ENCODE measurements around the gene NCK1. TPM values are rescaled to one million over a fixed set of nuclear protein-coding genes. Genes with fewer than 3 reads are reported as not detected.

NCK1 gene
- total and polyA plus RNA-seq, 2 donors: 31.9 to 63.3 TPM

DNA sequence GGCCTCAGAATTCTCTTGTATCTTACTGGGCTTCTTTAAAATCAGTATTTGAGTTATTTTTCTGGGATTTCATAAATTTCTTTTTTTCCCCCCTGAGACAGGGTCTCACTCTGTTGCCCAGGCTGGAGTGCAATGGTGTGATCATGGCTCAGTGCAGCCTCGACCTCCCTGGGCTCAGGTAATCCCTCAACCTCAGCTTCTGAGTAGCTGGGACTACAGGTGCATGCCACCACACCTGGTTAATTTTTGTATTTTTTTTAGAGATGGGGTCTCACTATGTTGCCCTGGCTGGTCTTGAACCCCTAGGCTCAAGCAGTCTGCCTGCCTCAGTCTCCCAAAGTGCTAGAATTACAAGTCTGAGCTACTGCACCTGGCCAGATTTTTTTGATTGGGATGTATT lies 43.5 kb downstream of the NCK1 start:
- no peak for DNase-seq (ENCODE audit: extremely low spot score)
- no peak overlapping the region for H3K4me3 ChIP-seq (ENCODE audit: low read depth, low read length)
- 100% methylated on average over 1 of the region's 1 CpG for WGBS
- no peaks in the 10 kb centered on the region for H3K36me3 ChIP-seq (ENCODE audit: insufficient read depth)
- no peak overlapping the region for H3K27ac ChIP-seq (ENCODE audit: low read depth)
- H3K4me1 ChIP-seq (ENCODE audit: insufficient read depth): no peaks in the 10 kb centered on the region

DNA sequence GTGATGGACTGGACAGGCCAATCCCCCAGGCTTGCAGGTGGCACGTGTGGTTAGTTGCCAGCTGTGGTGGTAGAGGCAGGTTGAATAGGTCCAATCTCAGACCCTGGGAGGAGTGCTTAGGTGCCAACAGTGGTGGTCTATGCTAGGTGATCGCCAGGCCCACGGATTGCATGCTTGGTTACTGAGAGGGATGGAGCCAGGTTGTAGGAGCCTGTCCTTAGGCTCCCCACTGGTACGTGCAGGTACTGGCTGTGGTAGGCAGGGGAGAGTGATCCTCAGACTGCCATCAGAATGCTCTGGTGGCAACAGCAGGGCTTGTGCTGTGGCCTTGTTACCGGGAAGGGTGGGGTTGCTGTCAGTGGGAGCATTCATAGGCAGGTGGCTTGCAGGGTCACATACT lies 44.7 kb downstream of the NCK1 start:
- DNase-seq (ENCODE audit: extremely low spot score): no peak
- WGBS: 85% methylated on average over 5 of the region's 5 CpGs
- no peak overlapping the region for H3K4me3 ChIP-seq (ENCODE audit: low read depth, low read length)
- no peak overlapping the region for H3K27ac ChIP-seq (ENCODE audit: low read depth)
- no peaks in the 10 kb centered on the region for H3K36me3 ChIP-seq (ENCODE audit: insufficient read depth)
- H3K4me1 ChIP-seq (ENCODE audit: insufficient read depth): no peaks in the 10 kb centered on the region

DNA sequence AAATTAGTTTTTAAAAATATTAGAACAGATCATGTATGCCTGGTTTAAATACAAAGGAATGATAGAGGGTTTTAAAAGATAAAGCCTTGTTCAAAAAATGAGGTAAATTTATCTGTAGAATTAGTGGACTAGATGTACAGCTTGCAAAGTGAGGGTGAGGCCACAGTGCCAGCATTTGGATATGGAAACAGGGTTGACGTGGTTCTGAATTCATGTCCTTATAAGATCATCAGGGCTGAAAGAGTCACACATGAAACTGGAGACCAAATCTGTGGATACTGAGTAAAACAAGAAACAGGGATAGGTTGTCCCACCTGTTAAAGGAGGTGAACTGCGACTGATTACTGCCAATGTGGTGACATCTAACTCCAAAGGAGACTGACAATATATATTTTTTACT lies 46.3 kb downstream of the NCK1 start:
- DNase-seq (ENCODE audit: extremely low spot score): no peak
- Histone ChIP-seq H3K36me3 (ENCODE audit: insufficient read depth) (no peaks in the 10 kb centered on the region), H3K4me1 (ENCODE audit: insufficient read depth) (no peaks in the 10 kb centered on the region), H3K4me3 (ENCODE audit: low read depth, low read length) (no peak overlapping the region), H3K27ac (ENCODE audit: low read depth) (no peak overlapping the region)
- WGBS: 95% methylated on average over 2 of the region's 2 CpGs

DNA sequence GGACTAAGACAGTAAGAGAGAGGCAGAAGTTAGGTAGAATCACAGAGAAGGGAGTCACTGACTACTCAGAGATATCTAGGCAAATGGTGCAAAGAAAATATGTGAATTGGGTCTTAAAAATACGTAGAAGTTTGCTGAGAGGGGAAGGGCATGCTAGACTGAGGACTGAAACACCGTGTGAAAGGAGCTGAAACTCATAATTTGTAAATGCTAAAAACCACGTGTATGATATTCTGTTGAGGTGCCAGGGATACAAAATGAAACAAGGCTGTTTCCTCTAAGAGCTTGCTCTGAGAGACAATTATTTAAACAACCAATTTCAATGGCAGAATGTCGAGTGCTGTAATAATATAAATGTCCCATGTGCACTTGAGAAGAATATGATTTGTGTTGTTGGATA lies 47.2 kb downstream of the NCK1 start:
- no peaks in the 10 kb centered on the region for H3K4me1 ChIP-seq (ENCODE audit: insufficient read depth)
- 77% methylated on average over 4 of the region's 4 CpGs for WGBS
- DNase-seq (ENCODE audit: extremely low spot score): no peak
- no peak overlapping the region for H3K27ac ChIP-seq (ENCODE audit: low read depth)
- no peak overlapping the region for H3K4me3 ChIP-seq (ENCODE audit: low read depth, low read length)
- no peaks in the 10 kb centered on the region for H3K36me3 ChIP-seq (ENCODE audit: insufficient read depth)

DNA sequence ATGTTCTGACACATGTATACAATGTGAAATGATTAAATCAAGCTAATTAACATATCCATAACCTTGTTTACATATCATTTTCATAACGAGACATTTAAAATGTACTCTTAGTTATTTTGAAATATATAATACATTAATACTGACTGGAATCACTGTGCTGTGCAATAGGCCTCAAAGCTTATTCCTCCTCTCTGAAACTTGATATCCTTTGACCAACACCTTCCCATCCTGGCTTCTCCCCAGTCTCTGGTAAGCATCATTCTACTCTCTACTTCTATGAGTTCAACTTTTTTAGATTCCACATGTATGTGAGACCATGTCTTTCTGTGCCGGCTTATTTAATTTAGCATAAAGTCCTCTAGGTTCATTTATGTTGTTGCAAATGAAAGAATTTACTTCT lies 48.7 kb downstream of the NCK1 start:
- H3K27ac ChIP-seq (ENCODE audit: low read depth): no peak overlapping the region
- no peaks in the 10 kb centered on the region for H3K36me3 ChIP-seq (ENCODE audit: insufficient read depth)
- no peak for DNase-seq (ENCODE audit: extremely low spot score)
- WGBS: 94% methylated on average over 2 of the region's 2 CpGs
- H3K4me3 ChIP-seq (ENCODE audit: low read depth, low read length): no peak overlapping the region
- H3K4me1 ChIP-seq (ENCODE audit: insufficient read depth): no peaks in the 10 kb centered on the region

DNA sequence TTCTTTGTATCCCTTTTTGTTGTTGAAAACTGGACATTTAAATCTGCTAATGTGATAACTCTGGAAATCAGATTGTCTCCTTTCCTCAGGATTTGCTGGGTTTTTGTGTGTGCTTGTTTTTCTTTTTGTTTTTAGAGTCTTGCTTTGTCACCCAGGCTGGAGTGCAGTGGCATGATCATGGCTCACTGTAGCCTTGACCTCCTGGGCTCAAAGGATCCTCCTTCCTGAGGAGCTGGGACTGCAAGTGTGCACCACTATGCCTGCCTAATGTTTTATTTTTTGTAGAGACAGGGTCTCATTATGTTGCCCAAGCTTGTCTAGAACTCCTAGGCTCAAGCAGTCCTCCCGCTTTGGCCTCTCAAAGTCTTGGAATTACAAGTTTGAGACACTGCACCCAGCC lies 51.2 kb downstream of the NCK1 start:
- H3K27ac ChIP-seq (ENCODE audit: low read depth): no peak overlapping the region
- H3K4me3 ChIP-seq (ENCODE audit: low read depth, low read length): no peak overlapping the region
- no peak for DNase-seq (ENCODE audit: extremely low spot score)
- no peaks in the 10 kb centered on the region for H3K4me1 ChIP-seq (ENCODE audit: insufficient read depth)
- 100% methylated on average over 1 of the region's 1 CpG for WGBS
- no peaks in the 10 kb centered on the region for H3K36me3 ChIP-seq (ENCODE audit: insufficient read depth)

DNA sequence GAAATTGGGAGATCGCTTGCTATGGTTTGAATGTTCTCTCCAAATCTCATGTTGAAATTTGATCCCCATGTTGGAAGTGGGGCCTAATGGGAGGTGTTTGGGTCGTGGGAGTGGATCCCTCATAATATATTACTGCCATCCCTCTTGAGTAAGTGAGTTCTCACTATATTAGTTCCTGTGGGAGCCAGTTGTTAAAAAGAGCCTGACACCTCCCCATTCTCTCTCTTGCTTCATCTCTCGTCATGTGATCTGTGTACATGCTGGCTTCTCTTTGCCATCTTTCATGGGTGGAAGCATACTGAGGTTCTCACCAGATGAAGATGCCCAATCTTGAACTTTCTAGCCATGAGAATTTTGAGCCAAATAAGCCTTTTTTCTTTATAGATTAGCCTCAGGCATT lies 52.7 kb downstream of the NCK1 start:
- WGBS: 93% methylated on average over 3 of the region's 3 CpGs
- no peak overlapping the region for H3K4me3 ChIP-seq (ENCODE audit: low read depth, low read length)
- H3K4me1 ChIP-seq (ENCODE audit: insufficient read depth): no peaks in the 10 kb centered on the region
- H3K27ac ChIP-seq (ENCODE audit: low read depth): no peak overlapping the region
- DNase-seq (ENCODE audit: extremely low spot score): no peak
- H3K36me3 ChIP-seq (ENCODE audit: insufficient read depth): no peaks in the 10 kb centered on the region

DNA sequence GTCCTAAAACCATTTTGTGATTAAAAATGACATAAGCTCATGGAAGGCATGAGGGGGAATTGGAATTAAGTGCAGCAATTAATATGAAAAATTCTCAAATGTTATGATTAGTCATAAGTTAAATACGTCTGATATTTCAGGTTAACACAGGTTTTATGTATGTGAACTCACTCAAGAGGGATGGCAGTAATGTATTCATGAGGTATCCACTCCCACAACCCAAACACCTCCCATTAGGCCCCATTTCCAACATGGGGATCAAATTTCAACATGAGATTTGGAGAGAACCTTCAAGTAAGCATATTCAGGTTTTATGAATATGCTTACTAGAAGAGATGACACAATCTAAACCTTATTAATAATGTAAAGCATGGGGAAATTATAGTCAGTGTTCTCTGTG lies 54.2 kb downstream of the NCK1 start:
- WGBS: 94% methylated on average over 1 of the region's 1 CpG
- Histone ChIP-seq H3K27ac (ENCODE audit: low read depth) (no peak overlapping the region), H3K36me3 (ENCODE audit: insufficient read depth) (no peaks in the 10 kb centered on the region), H3K4me3 (ENCODE audit: low read depth, low read length) (no peak overlapping the region), H3K4me1 (ENCODE audit: insufficient read depth) (no peaks in the 10 kb centered on the region)
- DNase-seq (ENCODE audit: extremely low spot score): no peak

DNA sequence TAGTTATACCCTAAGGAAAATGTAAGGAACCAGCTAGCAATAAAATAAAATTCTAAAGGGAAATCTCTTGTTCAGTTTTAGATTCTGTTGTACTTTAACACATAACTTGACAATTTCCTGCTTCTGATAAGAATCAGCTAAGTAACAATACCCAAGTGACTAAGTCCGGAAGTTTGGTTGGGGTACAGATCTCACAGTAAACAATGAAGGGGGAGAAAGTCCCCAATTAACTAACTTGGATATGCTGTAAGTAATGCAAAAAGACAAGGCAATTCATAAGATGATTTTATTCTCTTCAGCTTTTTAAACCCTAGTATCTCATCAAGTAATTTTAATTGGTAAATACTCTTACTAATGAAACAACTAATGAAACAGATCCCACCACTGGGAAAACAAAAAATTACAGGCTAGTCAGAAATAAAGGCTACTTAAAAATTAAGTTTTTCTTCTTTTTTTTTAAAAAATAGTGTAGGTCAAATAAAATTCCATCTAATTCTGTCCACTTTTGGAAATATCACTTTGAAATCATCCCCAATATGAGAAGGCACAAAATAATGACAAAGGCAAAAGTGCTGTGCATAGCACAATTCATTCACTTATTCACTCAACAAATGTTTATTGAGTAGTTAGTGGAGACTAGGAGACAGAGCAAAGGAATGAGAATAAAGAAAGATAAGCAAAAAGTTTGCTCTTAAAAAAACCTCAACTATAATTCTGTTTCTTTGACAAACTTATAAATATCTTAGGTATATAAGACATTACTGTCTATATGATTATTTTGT lies 58.0 kb downstream of the NCK1 start:
- Histone ChIP-seq H3K4me3 (ENCODE audit: low read depth, low read length) (no peak overlapping the region), H3K4me1 (ENCODE audit: insufficient read depth) (no peaks in the 10 kb centered on the region), H3K36me3 (ENCODE audit: insufficient read depth) (no peaks in the 10 kb centered on the region), H3K27ac (ENCODE audit: low read depth) (no peak overlapping the region)
- no peak for DNase-seq (ENCODE audit: extremely low spot score)
- WGBS: 68% methylated on average over 1 of the region's 1 CpG

DNA sequence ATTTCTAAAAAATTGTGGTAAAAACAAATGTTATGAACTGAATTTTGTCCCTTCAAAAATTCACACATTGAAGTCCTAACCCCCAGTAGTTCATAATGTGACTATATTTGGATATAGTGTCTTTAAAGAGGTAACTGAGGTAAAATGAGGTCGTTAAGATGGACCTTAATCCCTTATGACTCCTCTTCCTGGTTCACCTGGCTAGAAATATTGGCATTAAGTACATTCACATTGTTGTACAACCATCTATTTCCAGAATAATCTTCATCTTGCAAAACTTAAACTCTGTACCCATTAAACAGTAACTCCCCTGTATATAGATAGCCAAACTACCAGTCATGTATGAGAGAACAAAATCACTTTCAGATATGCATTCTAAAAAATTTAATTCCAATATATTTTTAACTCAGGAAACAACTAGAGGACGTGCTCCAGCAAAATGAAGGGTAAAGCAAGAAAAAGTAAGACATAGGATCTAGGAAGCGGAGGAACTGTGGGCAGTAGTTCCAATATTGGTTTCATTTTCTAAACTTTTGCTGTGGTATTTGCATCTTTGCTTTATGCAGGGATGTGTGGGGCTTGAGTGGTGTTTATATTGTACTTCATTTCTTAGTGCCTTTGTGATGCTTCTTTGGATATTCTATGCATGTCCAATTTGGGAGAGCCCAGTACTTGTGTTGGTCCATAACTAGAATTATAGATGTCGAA lies 59.0 kb downstream of the NCK1 start:
- H3K36me3 ChIP-seq (ENCODE audit: insufficient read depth): no peaks in the 10 kb centered on the region
- H3K27ac ChIP-seq (ENCODE audit: low read depth): no peak overlapping the region
- H3K4me1 ChIP-seq (ENCODE audit: insufficient read depth): no peaks in the 10 kb centered on the region
- no peak overlapping the region for H3K4me3 ChIP-seq (ENCODE audit: low read depth, low read length)
- WGBS: 95% methylated on average over 4 of the region's 4 CpGs
- no peak for DNase-seq (ENCODE audit: extremely low spot score)

DNA sequence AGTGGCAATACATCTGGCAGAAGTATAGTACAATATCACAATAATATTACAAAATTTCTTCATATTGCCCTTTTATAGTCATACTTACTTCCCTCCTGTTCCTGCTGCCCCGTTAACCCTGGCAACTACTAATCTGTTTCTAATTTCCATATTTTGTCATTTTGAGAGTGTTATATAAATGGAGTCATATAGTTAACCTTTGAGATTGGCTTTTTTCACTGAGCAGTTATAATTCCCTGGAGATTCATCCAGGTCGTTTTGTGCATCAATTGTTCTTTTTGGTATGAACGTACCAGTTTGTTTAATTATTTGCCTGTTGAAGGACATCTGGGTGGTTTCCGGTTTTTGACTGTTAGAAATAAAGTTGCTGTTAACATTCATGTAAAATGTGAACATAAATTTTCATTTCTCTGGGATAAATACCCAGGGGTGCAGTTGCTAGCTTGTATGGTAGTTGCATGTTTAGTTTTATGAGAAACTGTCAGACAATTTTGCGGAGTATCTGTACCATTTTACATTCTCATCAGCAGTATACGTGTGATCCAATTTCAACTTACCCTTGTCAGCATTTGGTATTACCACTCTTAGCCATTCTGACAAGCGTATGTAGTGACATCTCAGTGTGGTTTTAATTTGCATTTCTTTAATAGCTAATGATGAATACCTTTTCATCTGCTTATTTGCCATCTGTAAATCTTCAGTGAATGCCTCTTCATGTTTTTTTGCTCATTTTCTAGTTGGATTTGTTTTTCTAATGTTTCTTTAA lies 63.6 kb downstream of the NCK1 start:
- no peaks in the 10 kb centered on the region for H3K36me3 ChIP-seq (ENCODE audit: insufficient read depth)
- no peak overlapping the region for H3K27ac ChIP-seq (ENCODE audit: low read depth)
- 78% methylated on average over 7 of the region's 7 CpGs for WGBS
- H3K4me3 ChIP-seq (ENCODE audit: low read depth, low read length): no peak overlapping the region
- DNase-seq (ENCODE audit: extremely low spot score): no peak
- no peaks in the 10 kb centered on the region for H3K4me1 ChIP-seq (ENCODE audit: insufficient read depth)

DNA sequence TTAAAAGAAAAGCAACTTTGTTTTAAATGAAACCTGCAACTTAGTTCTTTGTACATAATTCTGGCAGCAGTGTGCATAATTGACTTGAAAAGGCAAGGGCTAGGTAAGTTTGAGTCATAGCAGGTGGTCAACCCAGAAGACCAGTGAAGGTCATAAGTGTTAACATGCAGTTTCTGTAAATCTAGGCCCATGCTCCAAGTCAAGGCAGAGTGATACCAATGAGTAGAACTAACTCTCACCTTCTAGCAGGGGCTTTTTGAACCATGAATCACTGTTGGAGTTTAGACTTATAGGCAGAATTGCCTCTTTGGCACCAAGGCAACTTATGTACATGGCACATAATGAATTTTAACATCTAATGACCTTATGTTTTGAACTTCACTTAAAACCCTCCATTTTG lies 66.2 kb downstream of the NCK1 start:
- Histone ChIP-seq H3K36me3 (ENCODE audit: insufficient read depth) (no peaks in the 10 kb centered on the region), H3K4me1 (ENCODE audit: insufficient read depth) (no peaks in the 10 kb centered on the region), H3K4me3 (ENCODE audit: low read depth, low read length) (no peak overlapping the region), H3K27ac (ENCODE audit: low read depth) (no peak overlapping the region)
- DNase-seq (ENCODE audit: extremely low spot score): no peak

DNA sequence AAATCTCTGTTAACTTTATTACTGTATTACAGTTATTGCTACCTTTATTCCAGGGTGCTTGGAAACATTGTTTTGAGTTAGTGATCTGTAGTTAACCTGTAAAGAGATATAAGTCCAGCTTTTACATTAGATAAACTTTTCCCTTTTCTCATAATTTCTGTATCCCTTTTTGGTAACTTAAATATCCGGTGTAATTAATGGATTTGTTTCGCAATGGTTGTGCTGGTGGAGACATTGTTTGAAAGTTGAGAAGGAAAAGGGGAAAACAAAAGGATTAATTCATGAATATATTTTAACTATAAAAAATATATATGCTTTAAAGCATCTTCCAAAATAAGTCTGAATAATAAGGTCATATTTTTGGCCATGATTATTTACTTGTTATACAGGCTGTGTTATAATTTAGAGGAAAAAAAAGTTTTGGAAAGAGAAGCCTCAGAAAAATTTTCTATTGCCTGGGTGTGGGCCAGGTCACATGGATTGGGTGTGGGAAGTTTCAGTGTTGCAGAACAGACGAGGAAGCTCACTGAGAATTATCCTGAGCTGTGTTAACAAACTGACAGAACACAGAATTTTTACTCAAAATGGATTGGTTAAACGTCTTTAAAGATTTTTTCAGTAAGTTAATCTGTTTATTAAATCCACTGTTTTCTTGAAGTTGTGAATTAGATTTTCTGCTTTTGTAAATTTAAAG lies 68.1 kb downstream of the NCK1 start:
- Histone ChIP-seq H3K27ac (ENCODE audit: low read depth) (no peak overlapping the region), H3K4me3 (ENCODE audit: low read depth, low read length) (no peak overlapping the region), H3K4me1 (ENCODE audit: insufficient read depth) (no peaks in the 10 kb centered on the region), H3K36me3 (ENCODE audit: insufficient read depth) (no peaks in the 10 kb centered on the region)
- DNase-seq (ENCODE audit: extremely low spot score): no peak
- 20% methylated on average over 4 of the region's 4 CpGs for WGBS

Data from urinary bladder (tissue), 4 donors.